Thyroid gland (tissue), 4 donors: Measurements from ENCODE around the gene ADIPOR1. TPM values are rescaled to one million over a fixed set of nuclear protein-coding genes. Genes with fewer than 3 reads are reported as not detected.

Experiments
- DNase-seq, 2 donors: peaks; one replicate each; pipeline ENCODE4 v3.0.0-alpha.2; 2019
- H3K27ac ChIP-seq, 3 donors: fragments of 200-600 bp; sonication (generic); 1 replicate in 2 of 3; 2 replicates in 1 of 3; pipeline ENCODE4 v1.5.1; 2016 to 2019; ENCODE audit warnings: mild to moderate bottlenecking in 1 of 3, moderate library complexity in 1 of 3
- H3K27me3 ChIP-seq: fragments of 200-600 bp; sonication (generic); one replicate; pipeline ENCODE4 v1.5.1; 2019
- H3K36me3 ChIP-seq, 2 donors: fragments of 200-600 bp; sonication (generic); one replicate each; pipeline ENCODE4 v1.5.1; 2016 to 2019
- H3K4me1 ChIP-seq, 2 donors: fragments of 200-600 bp; sonication (generic); one replicate each; pipeline ENCODE4 v1.5.1; 2017 to 2019
- H3K4me3 ChIP-seq, 3 donors: fragments of 200-600 bp; sonication (generic); replicated peaks in 1 of 3; 1 replicate in 2 of 3; 2 replicates in 1 of 3; pipeline ENCODE4 v1.5.1; 2016; ENCODE audit warnings: mild to moderate bottlenecking in 1 of 3
- H3K9me3 ChIP-seq: fragments of 200-600 bp; sonication (generic); one replicate; pipeline ENCODE4 v1.5.1; 2017
- POLR2A ChIP-seq, 2 donors: fragments of 450-650 bp; IDR thresholded peaks; one replicate each; pipeline ENCODE4 v1.6.1; 2017; ENCODE audit warnings: antibody characterized with exemption in 2 of 2, mild to moderate bottlenecking in 2 of 2, moderate library complexity in 1 of 2
- WGBS, 2 donors: methylation state at CpG; one replicate each; pipeline ENCODE4 v1.1.5; 2017; 5-methylcytosine and 5-hydroxymethylcytosine counted together
- intact Hi-C: fragments of 100-400 bp; cut with DNase I; formaldehyde crosslinking; loops from one replicate; pipeline ENCODE4 v1.15.1; 2023
- total RNA-seq, 4 donors: library from RNA; depleted of rRNA; stranded (reverse); fragments of >200 nt; gene quantifications; one replicate each; pipeline ENCODE4 v1.2.3, GENCODE V29; 2016
- TF ChIP-seq, protein P1 (sequence below), 6 experiments: fragments of 200-600 bp in 3 of 6; fragments of 450-650 bp in 3 of 6; sonication (generic) in 3 of 6; IDR thresholded peaks; one replicate each; pipeline ENCODE4 v1.5.1; 2016 to 2019; ENCODE audit warnings: antibody characterized with exemption in 6 of 6, mild to moderate bottlenecking in 2 of 6, inconsistent platforms in 1 of 6, moderate library complexity in 1 of 6

The ADIPOR1 gene
- total RNA-seq, 4 donors from 2014 or later, result 76.3 to 108 (median 81.2) TPM

- intact Hi-C loops, result loop anchor here (10.0 kb wide), 1 partner anchor 74 kb away; the partner anchor contains the start of gene RABIF
- H3K36me3 ChIP-seq, result no peaks in the 10 kb centered on the region
These were observed 1.1 kb upstream of the ADIPOR1 start for GRCh38 chr1:202959276-202959620.

GRCh38 chr1:202958544-202959275 is 598 bp upstream of the ADIPOR1 start:
- intact Hi-C loops, result loop anchor here (10.0 kb wide), 1 partner anchor 74 kb away; the partner anchor contains the start of gene RABIF
- H3K27me3 ChIP-seq, result no peaks in the 10 kb centered on the region
- DNase-seq, result peak in 1 of 2 donors; percentile 21
- WGBS, 2 donors, result 6 to 9% methylated on average over 10 of the region's 10 CpGs
- H3K4me1 ChIP-seq, result peaks cover 11 to 25% of the 10 kb centered on the region in 2 donors
- peak overlapping the region in 1 of 3 donors; percentile 85 for H3K27ac ChIP-seq
- H3K9me3 ChIP-seq, result no peaks in the 10 kb centered on the region
- peak overlapping the region in 2 of 3 donors; percentile 86 to 100 for H3K4me3 ChIP-seq
- H3K36me3 ChIP-seq, result no peaks in the 10 kb centered on the region
- TF ChIP-seq, protein P1, sequence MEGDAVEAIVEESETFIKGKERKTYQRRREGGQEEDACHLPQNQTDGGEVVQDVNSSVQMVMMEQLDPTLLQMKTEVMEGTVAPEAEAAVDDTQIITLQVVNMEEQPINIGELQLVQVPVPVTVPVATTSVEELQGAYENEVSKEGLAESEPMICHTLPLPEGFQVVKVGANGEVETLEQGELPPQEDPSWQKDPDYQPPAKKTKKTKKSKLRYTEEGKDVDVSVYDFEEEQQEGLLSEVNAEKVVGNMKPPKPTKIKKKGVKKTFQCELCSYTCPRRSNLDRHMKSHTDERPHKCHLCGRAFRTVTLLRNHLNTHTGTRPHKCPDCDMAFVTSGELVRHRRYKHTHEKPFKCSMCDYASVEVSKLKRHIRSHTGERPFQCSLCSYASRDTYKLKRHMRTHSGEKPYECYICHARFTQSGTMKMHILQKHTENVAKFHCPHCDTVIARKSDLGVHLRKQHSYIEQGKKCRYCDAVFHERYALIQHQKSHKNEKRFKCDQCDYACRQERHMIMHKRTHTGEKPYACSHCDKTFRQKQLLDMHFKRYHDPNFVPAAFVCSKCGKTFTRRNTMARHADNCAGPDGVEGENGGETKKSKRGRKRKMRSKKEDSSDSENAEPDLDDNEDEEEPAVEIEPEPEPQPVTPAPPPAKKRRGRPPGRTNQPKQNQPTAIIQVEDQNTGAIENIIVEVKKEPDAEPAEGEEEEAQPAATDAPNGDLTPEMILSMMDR (IDR thresholded peaks at IDR 0.05), result no peak
- no peak for TF ChIP-seq POLR2A (IDR thresholded peaks at IDR 0.05)

More at GRCh38 chr1:202959276-202959620, 1.1 kb upstream of the ADIPOR1 start:
- TF ChIP-seq, protein P1 (IDR thresholded peaks at IDR 0.05), result no peak
- TF ChIP-seq POLR2A (IDR thresholded peaks at IDR 0.05), result no peak
- Histone ChIP-seq H3K27me3 (no peaks in the 10 kb centered on the region), H3K9me3 (no peaks in the 10 kb centered on the region), H3K4me1 (peaks cover 11 to 24% of the 10 kb centered on the region in 2 donors), H3K4me3 (no peak overlapping the region), H3K27ac (no peak overlapping the region)
- no peak for DNase-seq
- 62 to 87% methylated on average over 1 of the region's 1 CpG for WGBS, 2 donors

DNA sequence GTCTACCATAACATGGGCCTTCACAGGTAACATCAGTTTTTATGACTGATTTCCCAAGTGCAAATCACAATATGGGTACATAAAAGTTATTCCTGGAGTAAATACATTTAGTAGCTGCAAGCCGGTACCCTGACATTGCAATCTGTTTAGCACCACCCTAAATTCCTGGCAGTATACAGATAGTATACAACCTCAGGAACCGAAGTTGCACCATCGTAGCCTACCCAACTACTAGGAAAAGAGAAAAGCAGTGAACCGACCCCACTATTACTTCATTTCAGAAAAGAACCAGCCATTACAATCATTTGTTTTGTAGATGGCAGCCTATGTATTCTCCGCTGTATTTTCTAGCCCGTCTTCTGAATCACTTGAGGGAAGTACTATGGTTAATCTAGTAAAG is 1.1 kb downstream of the ADIPOR1 start:
- Histone ChIP-seq H3K27me3 (no peaks in the 10 kb centered on the region), H3K4me3 (peak overlapping the region in 2 of 3 donors; percentile 78 to 100), H3K27ac (no peak overlapping the region), H3K9me3 (no peaks in the 10 kb centered on the region), H3K4me1 (peaks cover 11 to 25% of the 10 kb centered on the region in 2 donors), H3K36me3 (no peaks in the 10 kb centered on the region)
- 65 to 71% methylated on average over 6 of the region's 6 CpGs for WGBS, 2 donors
- DNase-seq, result no peak
- intact Hi-C loops, result loop anchor here (10.0 kb wide), 1 partner anchor 72 kb away; the partner anchor contains the start of gene RABIF
- no peak for TF ChIP-seq POLR2A (IDR thresholded peaks at IDR 0.05)
- TF ChIP-seq, protein P1 (IDR thresholded peaks at IDR 0.05), result no peak

DNA sequence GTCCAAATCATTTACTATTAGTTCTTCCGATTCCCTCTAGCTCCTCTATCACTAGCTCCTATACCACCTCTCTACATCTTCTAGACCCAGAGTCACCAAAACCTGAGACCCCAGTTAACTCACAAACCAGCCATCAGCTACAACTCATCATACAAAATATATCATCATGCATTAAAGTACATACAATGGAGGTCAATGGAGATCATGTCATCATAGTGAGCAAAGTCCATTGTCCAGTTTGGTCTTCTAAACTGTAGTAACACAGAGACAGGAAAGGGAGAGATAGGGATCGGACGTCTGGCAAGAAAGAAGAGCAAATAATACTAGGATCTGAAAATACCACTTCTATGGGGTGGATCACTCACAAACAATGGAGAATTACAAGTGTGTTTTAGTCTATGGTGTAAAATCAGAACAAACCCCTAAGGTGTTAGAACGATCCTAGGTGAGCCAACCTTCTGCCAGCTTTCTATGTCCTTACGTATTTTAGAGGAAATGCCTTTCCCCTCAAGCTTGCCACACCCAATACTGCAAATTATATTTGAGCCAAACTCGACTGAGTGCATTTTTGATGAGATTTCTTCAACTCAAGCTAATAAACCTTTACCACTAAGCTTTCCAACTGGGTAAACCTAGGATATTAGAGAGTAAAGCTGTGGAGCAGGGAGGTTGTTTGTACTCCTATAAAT is 3.9 kb downstream of the ADIPOR1 start:
- Histone ChIP-seq H3K4me3 (no peak overlapping the region), H3K4me1 (peaks cover 11 to 25% of the 10 kb centered on the region in 2 donors)
- TF ChIP-seq POLR2A (IDR thresholded peaks at IDR 0.05), result no peak
- TF ChIP-seq, protein P1 (IDR thresholded peaks at IDR 0.05), result no peak

More for the DNA sequence above, 3.9 kb downstream of the ADIPOR1 start:
- Histone ChIP-seq H3K9me3 (no peaks in the 10 kb centered on the region), H3K27me3 (no peaks in the 10 kb centered on the region), H3K36me3 (peaks cover 6 to 11% of the 10 kb centered on the region in 2 donors), H3K27ac (no peak overlapping the region)
- WGBS, 2 donors, result 77 to 82% methylated on average over 6 of the region's 6 CpGs
- no peak for DNase-seq
- intact Hi-C loops, result loop anchor here (10.0 kb wide), 1 partner anchor 69 kb away; the partner anchor contains the start of gene RABIF
